ENCODE data around the gene ENOX2.
A peak's percentile ranks its signal among the peaks of the same experiment; 100 is the strongest.

The ENOX2 gene

GRCh38 chrX:130695931-130696330 lies 207.1 kb downstream of the ENOX2 start:
- no peak for TF ChIP-seq JUND (IDR thresholded peaks at IDR 0.05; ENCODE audit: low read depth)
- in situ Hi-C loops (cut with HindIII; ENCODE audit: low pct_unique_long_range_greater_than_20kb, low sequenced_read_pairs) = no loop called here

GRCh38 chrX:130694983-130695382 lies 208.0 kb downstream of the ENOX2 start:
- in situ Hi-C loops (cut with HindIII; ENCODE audit: low pct_unique_long_range_greater_than_20kb, low sequenced_read_pairs) = no loop called here
- DNase-seq (ENCODE audit: low read depth in 1 of 2, low spot score in 1 of 2) = no peak
- TF ChIP-seq JUND (IDR thresholded peaks at IDR 0.05; ENCODE audit: low read depth) = no peak

More at GRCh38 chrX:130695931-130696330, 207.1 kb downstream of the ENOX2 start:
- DNase-seq (ENCODE audit: low read depth in 1 of 2, low spot score in 1 of 2) = no peak

GRCh38 chrX:130691576-130691975 lies 211.4 kb downstream of the ENOX2 start:
- in situ Hi-C loops (cut with HindIII; ENCODE audit: low pct_unique_long_range_greater_than_20kb, low sequenced_read_pairs) = no loop called here
- TF ChIP-seq JUND (IDR thresholded peaks at IDR 0.05; ENCODE audit: low read depth) = no peak
- peak in 1 of 2 experiments; percentile 20 for DNase-seq (ENCODE audit: low read depth in 1 of 2, low spot score in 1 of 2)

GRCh38 chrX:130688360-130688759 lies 214.6 kb downstream of the ENOX2 start:
- DNase-seq (ENCODE audit: low read depth in 1 of 2, low spot score in 1 of 2) = no peak
- no peak for TF ChIP-seq JUND (IDR thresholded peaks at IDR 0.05; ENCODE audit: low read depth)
- in situ Hi-C loops (cut with HindIII; ENCODE audit: low pct_unique_long_range_greater_than_20kb, low sequenced_read_pairs) = no loop called here

GRCh38 chrX:130682990-130683389 lies 220.0 kb downstream of the ENOX2 start:
- in situ Hi-C loops (cut with HindIII; ENCODE audit: low pct_unique_long_range_greater_than_20kb, low sequenced_read_pairs) = no loop called here
- no peak for DNase-seq (ENCODE audit: low read depth in 1 of 2, low spot score in 1 of 2)
- no peak for TF ChIP-seq JUND (IDR thresholded peaks at IDR 0.05; ENCODE audit: low read depth)

- DNase-seq (ENCODE audit: low read depth in 1 of 2, low spot score in 1 of 2) = no peak
- in situ Hi-C loops (cut with HindIII; ENCODE audit: low pct_unique_long_range_greater_than_20kb, low sequenced_read_pairs) = no loop called here
- TF ChIP-seq JUND (IDR thresholded peaks at IDR 0.05; ENCODE audit: low read depth) = no peak
Measured at GRCh38 chrX:130680164-130681035, 222.6 kb downstream of the ENOX2 start.

GRCh38 chrX:130676861-130677260 lies 226.1 kb downstream of the ENOX2 start:
- in situ Hi-C loops (cut with HindIII; ENCODE audit: low pct_unique_long_range_greater_than_20kb, low sequenced_read_pairs) = no loop called here
- no peak for DNase-seq (ENCODE audit: low read depth in 1 of 2, low spot score in 1 of 2)

GRCh38 chrX:130672214-130672613 lies 230.8 kb downstream of the ENOX2 start:
- no peak for DNase-seq (ENCODE audit: low read depth in 1 of 2, low spot score in 1 of 2)
- TF ChIP-seq JUND (IDR thresholded peaks at IDR 0.05; ENCODE audit: low read depth) = no peak
- in situ Hi-C loops (cut with HindIII; ENCODE audit: low pct_unique_long_range_greater_than_20kb, low sequenced_read_pairs) = no loop called here

More at GRCh38 chrX:130676861-130677260, 226.1 kb downstream of the ENOX2 start:
- TF ChIP-seq JUND (IDR thresholded peaks at IDR 0.05; ENCODE audit: low read depth) = no peak

GRCh38 chrX:130669233-130669632 lies 233.8 kb downstream of the ENOX2 start:
- no peak for TF ChIP-seq JUND (IDR thresholded peaks at IDR 0.05; ENCODE audit: low read depth)
- DNase-seq (ENCODE audit: low read depth in 1 of 2, low spot score in 1 of 2) = no peak
- in situ Hi-C loops (cut with HindIII; ENCODE audit: low pct_unique_long_range_greater_than_20kb, low sequenced_read_pairs) = no loop called here

GRCh38 chrX:130665263-130665662 lies 237.7 kb downstream of the ENOX2 start:
- no peak for TF ChIP-seq JUND (IDR thresholded peaks at IDR 0.05; ENCODE audit: low read depth)
- DNase-seq (ENCODE audit: low read depth in 1 of 2, low spot score in 1 of 2) = no peak
- in situ Hi-C loops (cut with HindIII; ENCODE audit: low pct_unique_long_range_greater_than_20kb, low sequenced_read_pairs) = no loop called here

GRCh38 chrX:130658310-130658709 lies 244.7 kb downstream of the ENOX2 start:
- DNase-seq (ENCODE audit: low read depth in 1 of 2, low spot score in 1 of 2) = no peak
- TF ChIP-seq JUND (IDR thresholded peaks at IDR 0.05; ENCODE audit: low read depth) = no peak
- in situ Hi-C loops (cut with HindIII; ENCODE audit: low pct_unique_long_range_greater_than_20kb, low sequenced_read_pairs) = no loop called here

GRCh38 chrX:130654409-130654950 lies 248.5 kb downstream of the ENOX2 start:
- no peak for DNase-seq (ENCODE audit: low read depth in 1 of 2, low spot score in 1 of 2)
- in situ Hi-C loops (cut with HindIII; ENCODE audit: low pct_unique_long_range_greater_than_20kb, low sequenced_read_pairs) = no loop called here
- no peak for TF ChIP-seq JUND (IDR thresholded peaks at IDR 0.05; ENCODE audit: low read depth)

GRCh38 chrX:130652824-130653578 lies 250.0 kb downstream of the ENOX2 start:
- no peak for TF ChIP-seq JUND (IDR thresholded peaks at IDR 0.05; ENCODE audit: low read depth)
- in situ Hi-C loops (cut with HindIII; ENCODE audit: low pct_unique_long_range_greater_than_20kb, low sequenced_read_pairs) = no loop called here
- no peak for DNase-seq (ENCODE audit: low read depth in 1 of 2, low spot score in 1 of 2)
